GM12878 (cell line): ENCODE data around the gene MYB. TPM values are rescaled to one million over a fixed set of nuclear protein-coding genes. Genes with fewer than 3 reads are reported as not detected.

Experiments
- ATAC-seq: fragments of 200-7000 bp; cut with Tn5 transposase; 3 replicates; pipeline ENCODE4 v1.9.1; 2020; ENCODE audit warnings: mild to moderate bottlenecking, moderate library complexity
- BruUV-seq: library from RNA; stranded (reverse); fragments of 400-500 nt; replicated peaks from 2 replicates; lab custom pipeline; 2021; lab: Mats Ljungman, UMichigan
- CTCF ChIA-PET: fragments of 300-600 bp; sonication (Branson Sonifier 250); formaldehyde crosslinking; extraction: SDS; loops from one replicate; lab custom pipeline; 2021; ENCODE audit warnings: inconsistent platforms; lab: Yijun Ruan, JAX
- POLR2A ChIA-PET: fragments of 350-600 bp; formaldehyde crosslinking; extraction: SDS; loops from one replicate; lab custom pipeline; 2021; ENCODE audit warnings: inconsistent platforms; lab: Charles Lee
- RAD21 ChIA-PET: fragments of 300-600 bp; sonication (Branson Sonifier 250); formaldehyde crosslinking; loops from one replicate; lab custom pipeline; 2023; ENCODE audit warnings: antibody characterized with exemption; ENCODE audit not compliant: unreplicated experiment; lab: Charles Lee
- SMC1A ChIA-PET: fragments of 300-600 bp; sonication (Branson Sonifier 250); formaldehyde crosslinking; loops from one replicate; lab custom pipeline; 2023; ENCODE audit not compliant: unreplicated experiment, uncharacterized antibody; lab: Charles Lee
- DNase-seq: peaks from one replicate; pipeline ENCODE4 v3.0.0-alpha.2; 2011; ENCODE audit warnings: low read depth, low spot score
- FAIRE-seq: peaks from 3 replicates; lab custom pipeline; 2011; peaks lifted over from hg19 to GRCh38; lab: Jason Lieb, UNC
- H2AFZ ChIP-seq: 2 replicates; pipeline ENCODE4 v1.6.0; 2011; ENCODE audit warnings: low read depth, low read length, control low read depth; ENCODE audit not compliant: control insufficient read depth
- H3K27ac ChIP-seq: 2 replicates; pipeline ENCODE4 v1.5.1; 2011; ENCODE audit warnings: control low read depth; ENCODE audit not compliant: control insufficient read depth, insufficient read depth
- H3K27me3 ChIP-seq, 2 experiments: replicated peaks in 1 of 2; 2 replicates each; pipeline versions ENCODE4 v1.6.0 to v1.6.1; 2011; ENCODE audit warnings: low read length in 1 of 2; ENCODE audit not compliant: control insufficient read depth in 2 of 2, insufficient read depth in 2 of 2
- H3K36me3 ChIP-seq, 2 experiments: 2 replicates each; pipeline ENCODE4 v1.5.1; 2011; ENCODE audit warnings: low read length in 1 of 2; ENCODE audit not compliant: control insufficient read depth in 2 of 2, insufficient read depth in 2 of 2
- H3K4me1 ChIP-seq: 2 replicates; pipeline ENCODE4 v1.6.1; 2011; ENCODE audit warnings: mild to moderate bottlenecking, low read length, moderate library complexity, mixed read lengths; ENCODE audit not compliant: control insufficient read depth, insufficient read depth
- H3K4me2 ChIP-seq: 2 replicates; pipeline ENCODE4 v1.6.0; 2011; ENCODE audit warnings: control low read depth; ENCODE audit not compliant: control insufficient read depth, insufficient read depth
- H3K4me3 ChIP-seq: fragments of 200-600 bp; sonication (generic); 2 replicates; pipeline ENCODE4 v1.5.1; 2016
- H3K79me2 ChIP-seq: 2 replicates; pipeline ENCODE4 v1.6.0; 2011; ENCODE audit warnings: low read length; ENCODE audit not compliant: control insufficient read depth, insufficient read depth
- H3K9ac ChIP-seq: 2 replicates; pipeline ENCODE4 v1.8.0; 2011; ENCODE audit warnings: low read length, control low read depth, mixed read lengths; ENCODE audit not compliant: control insufficient read depth, insufficient read depth
- H3K9me3 ChIP-seq: replicated peaks from 3 replicates; pipeline ENCODE4 v1.5.1; 2011; ENCODE audit warnings: mild to moderate bottlenecking, low read length; ENCODE audit not compliant: control insufficient read depth, insufficient read depth
- H4K20me1 ChIP-seq: 2 replicates; pipeline ENCODE4 v1.6.0; 2011; ENCODE audit not compliant: control insufficient read depth, insufficient read depth
- IRF4 ChIP-seq: IDR thresholded peaks from 2 replicates; pipeline ENCODE4 v1.6.1; 2011; ENCODE audit warnings: low read depth, low read length
- LARP7 ChIP-seq: fragments of 450-650 bp; IDR thresholded peaks from 2 replicates; pipeline ENCODE4 v1.6.1; 2017; ENCODE audit warnings: mild to moderate bottlenecking
- RBBP5 ChIP-seq: fragments of 200-600 bp; sonication (generic); conservative IDR thresholded peaks from 2 replicates; pipeline ENCODE4 v1.6.1; 2016
- TBL1XR1 ChIP-seq: IDR thresholded peaks from 2 replicates; pipeline ENCODE4 v1.6.1; 2012; ENCODE audit warnings: low read depth, low read length, improper control_type of control experiment
- WGBS: methylation state at CpG from one replicate; pipeline ENCODE4 v1.1.6; 2016; ENCODE audit warnings: low lambda C conversion rate; ENCODE audit not compliant: insufficient replicate concordance, insufficient coverage; ENCODE audit errors: missing lambda C conversion rate; 5-methylcytosine and 5-hydroxymethylcytosine counted together
- in situ Hi-C: fragments of 300-500 bp; cut with MboI; formaldehyde crosslinking; loops from 9 replicates; pipeline ENCODE4 v1.14.3; 2018; ENCODE audit warnings: mixed read lengths
- intact Hi-C: fragments of 100-400 bp; cut with micrococcal nuclease; formaldehyde crosslinking; loops from one replicate; pipeline ENCODE4 v1.14.2; 2022; ENCODE audit not compliant: unreplicated experiment
- polyA plus RNA-seq, 11 experiments: library from polyadenylated mRNA; depleted of rRNA in 4 of 11; unstranded in 6 of 11; stranded (reverse) in 5 of 11; fragments of >200 nt; fragmentation: Nextera tagmentation in 4 of 11; fragmentation: Illumina TruSeq in 1 of 11; extraction: Ambion mirVana in 4 of 11; extraction: Trizol in 1 of 11; gene quantifications; 1 replicate in 1 of 11; 2 replicates in 10 of 11; pipeline versions ENCODE4 v1.2.1 to v1.2.3, GENCODE V29; 2011 to 2016; ENCODE audit warnings: inconsistent platforms in 2 of 11, missing spikeins in 2 of 11, low read depth in 1 of 11
- total RNA-seq, 4 experiments: library from RNA; depleted of rRNA in 3 of 4; stranded (reverse); fragments of >200 nt in 3 of 4; fragmentation: Illumina TruSeq in 1 of 4; extraction: Trizol in 1 of 4; gene quantifications; 2 replicates each; pipeline versions ENCODE4 v1.2.1 to v1.2.3, GENCODE V29; 2013 to 2021
- TF ChIP-seq, protein P1 (sequence below): fragments of 450-650 bp; IDR thresholded peaks from 2 replicates; pipeline ENCODE4 v1.6.1; 2017; ENCODE audit warnings: mild to moderate bottlenecking
- TF ChIP-seq, protein P2 (sequence below): fragments of 450-650 bp; IDR thresholded peaks from 2 replicates; pipeline ENCODE4 v1.6.1; 2017; ENCODE audit warnings: mild to moderate bottlenecking, moderate library complexity

Gene MYB
- total and polyA plus RNA-seq, 10 of the 15 experiments (the other 5 are each of a cell fraction or from before 2014, with no cell fraction given) = 7.0 to 29.8 (median 21.5) TPM

DNA sequence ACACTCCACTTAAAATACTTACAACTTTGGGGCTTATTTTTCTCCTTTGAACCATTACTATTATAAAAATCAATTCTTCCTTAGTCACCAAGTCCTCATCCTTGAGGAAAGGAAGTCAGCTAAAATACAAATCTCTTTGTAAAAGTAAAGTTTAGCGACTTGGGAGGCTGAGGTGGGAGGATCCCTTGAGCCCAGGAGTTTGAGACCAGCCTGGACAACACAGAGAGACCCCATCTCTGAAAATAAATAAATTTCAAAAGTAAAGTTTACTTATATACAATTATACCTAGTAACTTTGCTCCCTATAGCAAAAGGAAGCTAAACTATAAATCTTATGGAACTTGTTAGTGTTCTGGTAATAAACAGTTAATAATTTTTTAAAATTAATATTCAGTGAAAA lies 40.4 kb downstream of the MYB start (continued):
- TF ChIP-seq, protein P1, sequence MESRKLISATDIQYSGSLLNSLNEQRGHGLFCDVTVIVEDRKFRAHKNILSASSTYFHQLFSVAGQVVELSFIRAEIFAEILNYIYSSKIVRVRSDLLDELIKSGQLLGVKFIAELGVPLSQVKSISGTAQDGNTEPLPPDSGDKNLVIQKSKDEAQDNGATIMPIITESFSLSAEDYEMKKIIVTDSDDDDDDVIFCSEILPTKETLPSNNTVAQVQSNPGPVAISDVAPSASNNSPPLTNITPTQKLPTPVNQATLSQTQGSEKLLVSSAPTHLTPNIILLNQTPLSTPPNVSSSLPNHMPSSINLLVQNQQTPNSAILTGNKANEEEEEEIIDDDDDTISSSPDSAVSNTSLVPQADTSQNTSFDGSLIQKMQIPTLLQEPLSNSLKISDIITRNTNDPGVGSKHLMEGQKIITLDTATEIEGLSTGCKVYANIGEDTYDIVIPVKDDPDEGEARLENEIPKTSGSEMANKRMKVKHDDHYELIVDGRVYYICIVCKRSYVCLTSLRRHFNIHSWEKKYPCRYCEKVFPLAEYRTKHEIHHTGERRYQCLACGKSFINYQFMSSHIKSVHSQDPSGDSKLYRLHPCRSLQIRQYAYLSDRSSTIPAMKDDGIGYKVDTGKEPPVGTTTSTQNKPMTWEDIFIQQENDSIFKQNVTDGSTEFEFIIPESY = no peak
- TF ChIP-seq TBL1XR1 (no peak), RBBP5 (no peak)
- TF ChIP-seq, protein P2, sequence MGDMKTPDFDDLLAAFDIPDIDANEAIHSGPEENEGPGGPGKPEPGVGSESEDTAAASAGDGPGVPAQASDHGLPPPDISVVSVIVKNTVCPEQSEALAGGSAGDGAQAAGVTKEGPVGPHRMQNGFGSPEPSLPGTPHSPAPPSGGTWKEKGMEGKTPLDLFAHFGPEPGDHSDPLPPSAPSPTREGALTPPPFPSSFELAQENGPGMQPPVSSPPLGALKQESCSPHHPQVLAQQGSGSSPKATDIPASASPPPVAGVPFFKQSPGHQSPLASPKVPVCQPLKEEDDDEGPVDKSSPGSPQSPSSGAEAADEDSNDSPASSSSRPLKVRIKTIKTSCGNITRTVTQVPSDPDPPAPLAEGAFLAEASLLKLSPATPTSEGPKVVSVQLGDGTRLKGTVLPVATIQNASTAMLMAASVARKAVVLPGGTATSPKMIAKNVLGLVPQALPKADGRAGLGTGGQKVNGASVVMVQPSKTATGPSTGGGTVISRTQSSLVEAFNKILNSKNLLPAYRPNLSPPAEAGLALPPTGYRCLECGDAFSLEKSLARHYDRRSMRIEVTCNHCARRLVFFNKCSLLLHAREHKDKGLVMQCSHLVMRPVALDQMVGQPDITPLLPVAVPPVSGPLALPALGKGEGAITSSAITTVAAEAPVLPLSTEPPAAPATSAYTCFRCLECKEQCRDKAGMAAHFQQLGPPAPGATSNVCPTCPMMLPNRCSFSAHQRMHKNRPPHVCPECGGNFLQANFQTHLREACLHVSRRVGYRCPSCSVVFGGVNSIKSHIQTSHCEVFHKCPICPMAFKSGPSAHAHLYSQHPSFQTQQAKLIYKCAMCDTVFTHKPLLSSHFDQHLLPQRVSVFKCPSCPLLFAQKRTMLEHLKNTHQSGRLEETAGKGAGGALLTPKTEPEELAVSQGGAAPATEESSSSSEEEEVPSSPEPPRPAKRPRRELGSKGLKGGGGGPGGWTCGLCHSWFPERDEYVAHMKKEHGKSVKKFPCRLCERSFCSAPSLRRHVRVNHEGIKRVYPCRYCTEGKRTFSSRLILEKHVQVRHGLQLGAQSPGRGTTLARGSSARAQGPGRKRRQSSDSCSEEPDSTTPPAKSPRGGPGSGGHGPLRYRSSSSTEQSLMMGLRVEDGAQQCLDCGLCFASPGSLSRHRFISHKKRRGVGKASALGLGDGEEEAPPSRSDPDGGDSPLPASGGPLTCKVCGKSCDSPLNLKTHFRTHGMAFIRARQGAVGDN = no peak

DNA sequence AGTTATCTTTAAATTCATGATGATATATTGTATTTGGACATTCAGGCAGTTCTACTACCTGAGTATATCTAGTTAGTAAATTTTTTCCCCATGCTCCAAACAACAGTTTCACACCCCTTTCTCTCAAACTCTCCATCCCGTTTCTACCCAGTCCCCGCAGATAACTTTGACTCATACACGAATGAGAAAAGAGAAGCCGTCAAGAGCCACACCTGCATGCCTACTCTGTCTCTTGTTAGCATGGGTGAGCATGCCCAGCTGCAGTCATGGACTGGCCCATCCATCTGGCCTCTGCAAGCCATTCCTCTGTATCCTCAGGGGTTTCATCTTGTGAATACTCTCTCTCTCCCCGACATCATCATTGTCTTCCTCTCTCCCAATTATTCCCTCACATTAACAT lies 41.5 kb downstream of the MYB start:
- no peak overlapping the region for H3K4me3 ChIP-seq
- DNase-seq (no peak), ATAC-seq (no peak), FAIRE-seq (no peak)
- H3K79me2 ChIP-seq = no peaks in the 10 kb centered on the region
- H2AFZ ChIP-seq = no peak overlapping the region
- peaks cover 3% of the 10 kb centered on the region; the same call in 2 of the 3 replicates for H3K9me3 ChIP-seq
- ChIA-PET CTCF (no interaction called here), POLR2A (no interaction called here), SMC1A (no interaction called here), RAD21 (no interaction called here)
- H3K9ac ChIP-seq = no peak overlapping the region
- no peak overlapping the region for H3K4me2 ChIP-seq
- WGBS = 68% methylated on average over 5 of the region's 5 CpGs
- peaks cover 2 to 8% of the 10 kb centered on the region in 2 experiments; a peak in 3 of 4 replicates for H3K36me3 ChIP-seq
- TF ChIP-seq LARP7 = no peak
- no peak for TF ChIP-seq IRF4
- intact Hi-C loops = no loop called here
- H3K27me3 ChIP-seq = no peaks in the 10 kb centered on the region
- no TSS peak for BruUV-seq
- H3K27ac ChIP-seq = no peak overlapping the region
- in situ Hi-C loops = no loop called here
- no peaks in the 10 kb centered on the region for H4K20me1 ChIP-seq
- peaks cover 15% of the 10 kb centered on the region for H3K4me1 ChIP-seq
